DOHH2 (cell line): Measurements from ENCODE around the gene INSIG2.

Experiments used
- H3F3A ChIP-seq: fragments of 200-600 bp; sonication (generic), shearing (Covaris generic); 2 replicates; pipeline ENCODE4 v1.6.0; 2016; ENCODE audit warnings: antibody characterized with exemption, mild to moderate bottlenecking; ENCODE audit not compliant: control insufficient read depth, insufficient read depth
- H3K27ac ChIP-seq: fragments of 200-600 bp; sonication (generic); 2 replicates; pipeline ENCODE4 v1.5.1; 2014; ENCODE audit warnings: low read depth, mild to moderate bottlenecking, low read length, moderate library complexity
- H3K27me3 ChIP-seq: fragments of 200-600 bp; sonication (generic); 2 replicates; pipeline ENCODE4 v1.6.1; 2014; ENCODE audit warnings: mild to moderate bottlenecking, low read length, mixed read lengths; ENCODE audit not compliant: control insufficient read depth
- H3K36me3 ChIP-seq: fragments of 200-600 bp; sonication (generic); 2 replicates; pipeline ENCODE4 v1.6.1; 2014; ENCODE audit warnings: mild to moderate bottlenecking, low read length, moderate library complexity, mixed read lengths; ENCODE audit not compliant: control insufficient read depth
- H3K4me1 ChIP-seq: fragments of 200-600 bp; sonication (generic); 2 replicates; pipeline ENCODE4 v1.6.1; 2014; ENCODE audit warnings: mild to moderate bottlenecking, low read length, mixed read lengths; ENCODE audit not compliant: control insufficient read depth
- H3K4me2 ChIP-seq: fragments of 200-600 bp; sonication (generic); 2 replicates; pipeline ENCODE4 v1.6.0; 2014; ENCODE audit warnings: mild to moderate bottlenecking, low read length, moderate library complexity
- H3K4me3 ChIP-seq: fragments of 200-600 bp; sonication (generic); 2 replicates; pipeline ENCODE4 v1.5.1; 2014; ENCODE audit warnings: mild to moderate bottlenecking, low read length, mixed read lengths
- H3K79me2 ChIP-seq: fragments of 200-600 bp; sonication (generic); 2 replicates; pipeline ENCODE4 v1.6.1; 2014; ENCODE audit warnings: mild to moderate bottlenecking, low read length, mixed read lengths; ENCODE audit not compliant: control insufficient read depth
- H3K9me2 ChIP-seq: fragments of 200-600 bp; sonication (generic); replicated peaks from 2 replicates; pipeline ENCODE4 v1.6.1; 2014; ENCODE audit warnings: mild to moderate bottlenecking, low read length, mixed read lengths; ENCODE audit not compliant: control insufficient read depth
- H3K9me3 ChIP-seq: fragments of 200-600 bp; sonication (generic); 2 replicates; pipeline ENCODE4 v1.6.1; 2014; ENCODE audit warnings: antibody characterized with exemption, low read length, mixed read lengths; ENCODE audit not compliant: control insufficient read depth, insufficient read depth
- H4K20me1 ChIP-seq: fragments of 200-600 bp; sonication (generic); 2 replicates; pipeline ENCODE4 v1.6.0; 2014; ENCODE audit warnings: low read depth, mild to moderate bottlenecking, antibody characterized with exemption, low read length, moderate library complexity; ENCODE audit not compliant: control insufficient read depth, insufficient read depth
- CTCF ChIP-seq: fragments of 200-600 bp; sonication (generic); IDR thresholded peaks from one replicate; pipeline ENCODE4 v1.5.1; 2014; ENCODE audit warnings: antibody characterized with exemption, mild to moderate bottlenecking, low read depth, low read length; ENCODE audit not compliant: poor library complexity, severe bottlenecking
- EZH2phosphoT487 ChIP-seq: fragments of 200-600 bp; sonication (generic); IDR thresholded peaks from 2 replicates; pipeline ENCODE4 v1.6.1; 2017; ENCODE audit warnings: borderline replicate concordance, mild to moderate bottlenecking, antibody characterized with exemption, low read length, moderate library complexity, mixed read lengths

INSIG2 gene

GRCh38 chr2:118114863-118115262, 26.6 kb downstream of the INSIG2 start:
- Histone ChIP-seq H3K4me1 (no peaks in the 10 kb centered on the region), H3K9me3 (no peaks in the 10 kb centered on the region), H3F3A (no peaks in the 10 kb centered on the region), H3K4me3 (no peak overlapping the region), H3K4me2 (no peak overlapping the region), H3K79me2 (no peaks in the 10 kb centered on the region), H4K20me1 (no peaks in the 10 kb centered on the region), H3K36me3 (0 out of 2 replicates have a peak, but pooled peaks cover 4% of the 10 kb centered on the region), H3K27ac (no peak overlapping the region), H3K9me2 (no peaks in the 10 kb centered on the region), H3K27me3 (no peaks in the 10 kb centered on the region)
- TF ChIP-seq CTCF (no peak), EZH2phosphoT487 (no peak)

GRCh38 chr2:118115761-118116160, 27.5 kb downstream of the INSIG2 start:
- Histone ChIP-seq H3K79me2 (no peaks in the 10 kb centered on the region), H3K27me3 (no peaks in the 10 kb centered on the region), H3F3A (no peaks in the 10 kb centered on the region), H3K4me1 (no peaks in the 10 kb centered on the region), H3K9me3 (no peaks in the 10 kb centered on the region), H3K27ac (no peak overlapping the region), H3K4me2 (no peak overlapping the region), H3K36me3 (no peaks in the 10 kb centered on the region), H4K20me1 (no peaks in the 10 kb centered on the region), H3K9me2 (no peaks in the 10 kb centered on the region), H3K4me3 (no peak overlapping the region)
- TF ChIP-seq EZH2phosphoT487 (no peak), CTCF (no peak)

- H3K4me3 ChIP-seq: no peak overlapping the region
- H3F3A ChIP-seq: no peaks in the 10 kb centered on the region; the same call in 1 of the 2 replicates
- H4K20me1 ChIP-seq: no peaks in the 10 kb centered on the region
- no peaks in the 10 kb centered on the region; the same call in 1 of the 2 replicates for H3K4me1 ChIP-seq
- H3K36me3 ChIP-seq: no peaks in the 10 kb centered on the region
- no peaks in the 10 kb centered on the region for H3K9me3 ChIP-seq
- no peaks in the 10 kb centered on the region for H3K27me3 ChIP-seq
- H3K4me2 ChIP-seq: no peak overlapping the region
- TF ChIP-seq EZH2phosphoT487: no peak
- no peak for TF ChIP-seq CTCF
- H3K27ac ChIP-seq: no peak overlapping the region
- H3K79me2 ChIP-seq: no peaks in the 10 kb centered on the region
- H3K9me2 ChIP-seq: no peaks in the 10 kb centered on the region
Observed at GRCh38 chr2:118118479-118118878, 30.2 kb downstream of the INSIG2 start.
